HG03469 (cell line): ENCODE results near the gene FKBP4.

Experiments
- ATAC-seq: cut with Tn5 transposase; IDR thresholded peaks from one replicate; pipeline ENCODE4 v1.9.1; 2021; ENCODE audit warnings: mild to moderate bottlenecking, moderate library complexity, moderate number of reproducible peaks; ENCODE audit not compliant: unreplicated experiment

The FKBP4 gene

GRCh38 chr12:2812290-2813213 lies 17.8 kb downstream of the FKBP4 start, which contains the start of gene ITFG2:
TSS of gene ITFG2 (plus strand) at chr12:2812668. CDS start at chr12:2812761, 93 bp downstream.
- peak; percentile 85 for ATAC-seq

GRCh38 chr12:2813214-2814185 lies 18.7 kb downstream of the FKBP4 start:
- no peak for ATAC-seq

- no peak for ATAC-seq
Measured at GRCh38 chr12:2819810-2820209, 25.0 kb downstream of the FKBP4 start.

DNA sequence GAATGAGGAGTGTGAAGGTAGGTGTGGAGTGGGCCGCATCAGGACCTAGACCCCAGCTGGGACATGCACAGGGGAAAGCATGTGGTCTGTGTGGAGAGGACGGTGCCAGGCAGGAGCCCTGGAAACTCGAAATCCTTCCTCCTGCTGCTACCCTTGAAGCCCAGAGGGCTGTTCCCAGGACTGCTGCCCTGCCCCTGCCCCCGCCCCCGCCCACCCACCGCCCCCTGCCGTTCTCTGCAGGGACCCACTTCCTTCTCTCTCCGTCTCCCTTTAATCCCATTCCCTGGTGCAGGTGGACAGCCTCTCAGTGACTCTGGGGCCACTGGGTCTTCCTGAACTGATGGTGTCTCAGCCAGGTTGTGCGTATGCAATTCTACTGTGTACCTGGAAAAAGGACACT lies 25.7 kb downstream of the FKBP4 start:
- ATAC-seq: no peak

- ATAC-seq: no peak
Measured at GRCh38 chr12:2823483-2823882, 28.7 kb downstream of the FKBP4 start.

DNA sequence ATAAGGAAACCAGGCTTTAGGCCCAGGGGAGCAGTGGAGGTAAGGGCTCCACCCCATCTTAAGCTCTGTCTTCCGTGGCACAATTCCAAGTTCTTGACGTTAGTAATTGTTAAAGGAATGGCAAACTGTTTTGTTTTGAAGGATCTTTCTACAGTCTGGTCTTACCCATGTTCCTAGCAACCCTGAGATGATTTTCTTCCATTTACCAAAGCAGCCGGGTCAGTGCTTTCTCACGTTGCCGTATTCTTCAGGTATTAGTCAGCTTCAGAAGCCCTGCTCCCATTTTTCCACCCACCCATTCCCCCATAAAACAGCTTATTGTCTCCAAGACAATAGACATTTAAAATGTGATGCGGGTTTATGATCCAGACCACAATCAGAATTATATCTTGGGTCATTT lies 29.8 kb downstream of the FKBP4 start:
- ATAC-seq: no peak

DNA sequence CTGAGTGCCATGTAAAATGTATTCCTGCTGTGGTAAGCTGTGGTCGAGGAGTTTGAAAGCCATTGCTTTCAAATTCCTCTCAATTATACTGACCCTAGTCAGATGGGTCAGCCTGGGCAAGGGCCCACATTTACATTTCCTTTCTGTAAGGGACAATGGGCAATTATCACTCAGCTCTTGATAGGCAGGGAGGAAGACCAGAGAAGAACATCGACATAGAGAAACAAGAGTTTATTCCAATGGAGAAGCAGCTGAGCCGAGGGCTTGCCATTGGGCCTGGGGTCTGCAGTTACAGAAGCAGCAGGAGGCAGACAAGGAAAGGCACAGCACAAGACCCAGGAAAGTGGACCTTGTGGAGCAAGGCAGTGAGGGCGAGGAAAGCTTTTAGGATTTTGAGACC lies 30.4 kb downstream of the FKBP4 start:
- ATAC-seq: no peak

DNA sequence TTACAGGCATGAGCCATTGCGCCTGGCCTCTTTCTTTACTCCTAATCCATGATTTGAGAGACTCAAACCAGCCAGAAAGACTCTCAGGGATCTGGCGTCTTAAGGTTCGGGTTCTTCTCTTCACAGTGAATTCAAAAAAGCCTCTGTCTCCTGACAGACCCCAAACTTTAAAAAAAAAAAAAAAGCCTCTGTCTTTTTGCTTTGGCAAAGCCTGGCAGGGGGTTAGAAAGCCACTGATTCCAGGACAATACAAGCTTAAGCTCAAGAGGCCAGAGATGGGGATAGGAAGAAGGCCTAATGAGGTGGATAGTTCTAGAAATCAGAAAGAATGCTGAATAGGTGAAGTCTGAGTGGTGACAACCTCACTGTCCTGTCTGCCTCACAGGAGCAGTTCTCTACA lies 31.3 kb downstream of the FKBP4 start:
- no peak for ATAC-seq

DNA sequence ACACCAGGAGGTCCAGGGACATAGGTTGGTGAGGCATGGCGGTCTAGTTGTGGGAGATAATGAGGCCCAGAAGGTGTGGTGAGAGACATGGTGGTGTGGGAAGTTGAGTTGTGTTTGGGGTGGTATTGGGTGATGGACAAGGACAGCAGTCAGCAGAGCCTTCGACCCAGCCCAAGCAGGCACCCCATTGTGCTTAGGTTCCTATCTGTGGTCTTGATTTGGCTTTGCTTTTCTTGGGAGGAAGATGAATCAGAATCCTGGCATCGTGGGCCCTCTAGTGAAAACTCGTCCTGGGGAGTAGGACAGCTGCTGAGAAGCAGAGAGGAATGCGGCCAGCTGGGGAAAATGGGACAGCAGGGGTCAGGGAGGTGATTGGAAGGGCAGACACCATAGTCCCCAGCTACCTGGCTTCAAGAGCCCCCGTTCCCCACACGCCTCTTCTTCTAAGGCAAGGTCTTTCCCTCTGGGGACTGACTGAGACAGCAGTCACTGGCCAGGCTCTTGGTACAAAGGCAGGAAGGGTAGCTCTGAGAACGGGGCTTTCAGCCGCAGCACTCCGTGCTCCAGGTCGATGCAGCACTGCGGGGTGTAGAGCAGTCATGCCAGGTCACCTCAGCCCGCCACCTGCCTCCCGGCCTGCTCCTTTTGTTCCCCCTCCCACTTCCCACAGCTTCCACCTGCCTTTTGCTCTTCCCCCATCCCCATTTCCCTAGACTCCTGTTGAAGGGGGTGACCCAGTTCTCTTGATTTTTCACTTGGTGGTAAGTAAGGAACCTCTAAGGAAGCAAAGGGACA lies 32.1 kb downstream of the FKBP4 start:
- no peak for ATAC-seq

DNA sequence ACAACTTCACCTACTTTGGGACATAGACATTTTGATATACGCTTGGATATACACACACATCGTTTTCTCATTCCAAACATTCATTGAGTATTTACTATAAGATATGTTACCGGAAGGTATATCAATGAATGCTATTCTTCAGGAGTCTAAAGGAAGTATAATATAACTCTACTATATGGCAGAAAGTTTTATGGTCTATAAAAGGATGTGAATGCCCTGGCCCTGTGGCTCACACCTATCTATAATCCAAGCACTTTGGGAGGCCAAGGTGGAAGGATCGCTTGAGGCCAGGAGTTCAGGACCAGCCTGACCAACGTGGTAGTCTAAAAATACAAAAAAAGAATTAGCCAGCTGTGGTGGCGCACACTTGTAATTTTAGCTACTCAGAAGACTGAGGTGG lies 34.5 kb downstream of the FKBP4 start:
- no peak for ATAC-seq

- ATAC-seq: no peak
Measured at GRCh38 chr12:2832550-2833127, 37.9 kb downstream of the FKBP4 start.

- ATAC-seq: no peak
Measured at GRCh38 chr12:2833327-2833726, 38.6 kb downstream of the FKBP4 start.

- ATAC-seq: no peak
Measured at GRCh38 chr12:2833810-2834209, 39.0 kb downstream of the FKBP4 start.

GRCh38 chr12:2834581-2835491 lies 40.1 kb downstream of the FKBP4 start, which contains the start of gene NRIP2:
TSS of gene NRIP2 (minus strand) at chr12:2835035. CDS start at chr12:2834983, 52 bp downstream.
- no peak for ATAC-seq

DNA sequence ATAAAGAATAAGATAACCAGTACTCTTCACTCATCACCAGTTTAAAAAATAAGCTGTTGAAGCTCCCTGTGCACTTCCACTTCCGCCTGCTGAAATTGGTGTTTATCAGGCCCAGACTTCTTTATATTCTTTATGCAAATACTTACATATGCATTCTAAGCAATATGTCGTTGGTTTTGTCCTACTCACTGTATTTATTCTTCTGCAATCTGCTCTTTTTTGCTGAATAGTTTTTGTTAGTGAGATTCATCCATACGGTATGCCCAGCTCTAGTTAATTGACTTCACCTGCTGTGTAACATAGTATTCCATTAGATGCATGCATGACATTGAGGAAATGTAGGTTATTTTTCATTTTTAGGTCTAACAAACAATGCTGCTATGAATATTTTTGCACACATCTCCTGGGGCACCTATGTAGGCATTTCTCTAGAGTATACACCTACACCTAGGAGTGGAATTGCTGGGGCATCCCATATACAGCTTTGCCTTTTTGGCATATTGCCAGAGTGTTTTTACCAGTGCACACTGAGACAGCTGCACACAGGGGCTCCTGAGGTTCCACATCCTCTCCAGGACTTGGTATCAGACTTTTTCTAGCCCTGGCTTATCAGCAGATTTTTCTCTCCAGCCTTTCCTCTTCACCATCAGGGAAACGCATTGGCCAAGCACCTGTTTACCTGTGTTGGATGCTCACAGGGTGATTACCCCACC lies 41.1 kb downstream of the FKBP4 start:
- no peak for ATAC-seq

DNA sequence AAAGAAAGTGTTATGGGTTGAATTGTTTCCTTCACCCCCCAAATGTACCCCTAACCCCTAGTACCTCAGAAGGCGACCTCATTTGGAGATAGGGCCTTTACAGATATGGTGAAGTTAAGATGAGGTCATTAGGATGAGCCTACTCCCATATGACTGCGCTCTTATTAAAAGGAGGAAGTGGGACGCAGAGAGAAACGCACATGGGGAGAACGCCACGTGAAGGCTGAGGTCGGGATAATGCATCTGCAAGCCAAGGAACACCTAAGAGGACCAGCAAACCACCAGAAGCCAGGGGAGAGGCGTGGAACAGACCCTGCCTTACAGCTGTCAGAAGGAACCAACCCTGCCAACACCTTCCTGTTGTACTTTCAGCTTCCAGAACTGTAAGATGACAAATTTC lies 41.8 kb downstream of the FKBP4 start:
- ATAC-seq: no peak

GRCh38 chr12:2841056-2841650 lies 46.4 kb downstream of the FKBP4 start:
- ATAC-seq: no peak

DNA sequence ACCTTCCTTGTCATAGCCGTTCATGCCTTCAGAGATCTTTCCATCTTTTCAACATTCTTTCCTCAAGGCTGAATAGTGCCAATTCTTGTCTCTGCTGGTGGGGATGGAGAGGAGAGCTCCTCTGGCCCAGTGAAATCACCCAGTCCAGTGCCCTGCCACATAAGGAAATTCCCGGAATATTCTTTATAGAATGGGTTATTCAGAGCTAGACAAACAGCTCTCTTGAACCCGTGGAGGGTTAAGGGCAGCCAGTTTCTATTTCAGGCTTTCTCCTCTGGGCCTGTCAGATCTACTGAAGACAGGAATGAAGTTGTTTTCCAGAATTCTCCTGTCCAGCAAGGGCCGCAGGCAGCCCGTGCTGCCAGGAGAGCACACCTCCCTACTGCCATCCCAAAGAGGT lies 48.2 kb downstream of the FKBP4 start:
- no peak for ATAC-seq
